AG10803 (cell line): ENCODE results near the gene ECT2L.

Experiments used
- DNase-seq: peaks from one replicate; pipeline ENCODE4 v3.0.0; 2010; ENCODE audit warnings: low read depth
- H3K4me3 ChIP-seq: 2 replicates; pipeline ENCODE4 v1.5.1; 2011; ENCODE audit warnings: mild to moderate bottlenecking, low read length, control low read depth
- CTCF ChIP-seq: conservative IDR thresholded peaks from 2 replicates; pipeline ENCODE4 v1.5.1; 2011; ENCODE audit warnings: mild to moderate bottlenecking, low read length, control low read depth, inconsistent platforms

Gene ECT2L

GRCh38 chr6:138795809-138796603, at the start of gene ECT2L:
ECT2L (plus strand) TSS chr6:138796087; CDS start chr6:138813275, 17,188 bp downstream.
- TF ChIP-seq CTCF = no peak
- H3K4me3 ChIP-seq = peak within 1 kb of the TSS; percentile 44
- peak; percentile 43 for DNase-seq

GRCh38 chr6:138752017-138752416, 43.9 kb upstream of the ECT2L start:
- 0 out of 2 replicates have a peak, but pooled peaks have one; percentile 12 for TF ChIP-seq CTCF
- no peak for DNase-seq

GRCh38 chr6:138757136-138757535, 38.8 kb upstream of the ECT2L start:
- TF ChIP-seq CTCF = no peak
- no peak overlapping the region for H3K4me3 ChIP-seq
- DNase-seq = peak; percentile 31

More at GRCh38 chr6:138752017-138752416, 43.9 kb upstream of the ECT2L start:
- H3K4me3 ChIP-seq = no peak overlapping the region

GRCh38 chr6:138765896-138766655, 29.8 kb upstream of the ECT2L start:
- peak; percentile 38 for DNase-seq
- peak; percentile 68 for TF ChIP-seq CTCF
- no peak overlapping the region for H3K4me3 ChIP-seq

GRCh38 chr6:138769102-138769676, 26.7 kb upstream of the ECT2L start:
- no peak for DNase-seq
- no peak overlapping the region for H3K4me3 ChIP-seq
- TF ChIP-seq CTCF = no peak

- TF ChIP-seq CTCF = no peak
- DNase-seq = no peak
- H3K4me3 ChIP-seq = peak overlapping the region; percentile 91
These were observed 23.2 kb upstream of the ECT2L start for GRCh38 chr6:138772596-138773176.
